NCI-H187 (cell line): Measurements from ENCODE around the gene CAPN15.

ENCODE experiments used
- DNase-seq, 2 experiments: peaks; one replicate each; lab custom pipeline; 2025; lab: John Stamatoyannopoulos, UW

CAPN15 gene

DNA sequence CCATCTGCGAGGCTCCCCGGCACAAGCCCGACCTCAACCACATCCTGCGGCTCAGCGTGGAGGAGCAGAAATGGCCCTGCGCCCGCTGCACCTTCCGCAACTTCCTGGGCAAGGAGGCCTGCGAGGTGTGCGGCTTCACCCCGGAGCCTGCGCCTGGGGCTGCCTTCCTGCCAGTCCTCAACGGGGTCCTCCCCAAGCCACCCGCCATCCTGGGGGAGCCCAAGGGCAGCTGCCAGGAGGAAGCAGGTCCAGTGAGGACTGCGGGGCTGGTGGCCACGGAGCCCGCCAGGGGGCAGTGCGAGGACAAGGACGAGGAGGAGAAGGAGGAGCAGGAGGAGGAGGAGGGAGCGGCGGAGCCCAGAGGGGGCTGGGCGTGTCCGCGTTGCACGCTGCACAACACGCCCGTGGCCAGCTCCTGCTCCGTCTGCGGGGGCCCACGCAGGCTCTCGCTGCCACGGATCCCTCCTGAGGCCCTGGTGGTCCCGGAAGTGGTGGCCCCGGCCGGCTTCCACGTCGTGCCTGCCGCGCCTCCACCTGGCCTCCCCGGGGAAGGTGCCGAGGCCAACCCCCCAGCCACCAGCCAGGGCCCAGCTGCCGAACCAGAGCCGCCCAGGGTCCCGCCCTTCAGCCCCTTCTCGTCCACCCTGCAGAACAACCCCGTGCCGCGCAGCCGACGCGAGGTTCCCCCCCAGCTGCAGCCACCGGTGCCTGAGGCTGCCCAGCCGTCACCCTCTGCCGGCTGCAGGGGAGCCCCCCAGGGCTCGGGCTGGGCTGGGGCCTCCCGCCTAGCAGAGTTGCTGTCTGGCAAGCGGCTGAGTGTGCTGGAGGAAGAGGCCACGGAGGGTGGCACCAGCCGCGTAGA, 19.6 kb downstream of the CAPN15 start:
- peak; percentile 13 to 57 for DNase-seq

DNA sequence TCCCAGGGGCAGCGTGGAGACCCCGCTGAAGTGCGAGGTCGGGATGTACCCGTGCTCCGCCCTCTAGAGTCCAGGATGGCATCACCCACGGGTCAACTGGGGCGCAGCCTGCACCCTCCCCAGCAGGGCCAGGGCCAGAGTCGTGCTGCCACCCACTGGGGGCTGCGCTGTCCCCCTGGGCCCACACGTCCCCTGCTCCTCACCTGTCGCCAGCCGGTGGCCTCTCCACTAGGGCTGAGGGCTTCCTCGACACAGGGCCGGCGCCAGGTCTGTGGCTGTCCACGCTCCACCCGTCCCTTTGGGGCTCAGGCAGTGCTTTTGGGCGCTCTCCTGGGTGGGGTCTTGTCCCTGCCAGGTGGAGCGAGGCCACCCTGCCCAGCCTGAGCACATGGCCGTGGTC, 21.1 kb downstream of the CAPN15 start:
- DNase-seq = no peak

DNA sequence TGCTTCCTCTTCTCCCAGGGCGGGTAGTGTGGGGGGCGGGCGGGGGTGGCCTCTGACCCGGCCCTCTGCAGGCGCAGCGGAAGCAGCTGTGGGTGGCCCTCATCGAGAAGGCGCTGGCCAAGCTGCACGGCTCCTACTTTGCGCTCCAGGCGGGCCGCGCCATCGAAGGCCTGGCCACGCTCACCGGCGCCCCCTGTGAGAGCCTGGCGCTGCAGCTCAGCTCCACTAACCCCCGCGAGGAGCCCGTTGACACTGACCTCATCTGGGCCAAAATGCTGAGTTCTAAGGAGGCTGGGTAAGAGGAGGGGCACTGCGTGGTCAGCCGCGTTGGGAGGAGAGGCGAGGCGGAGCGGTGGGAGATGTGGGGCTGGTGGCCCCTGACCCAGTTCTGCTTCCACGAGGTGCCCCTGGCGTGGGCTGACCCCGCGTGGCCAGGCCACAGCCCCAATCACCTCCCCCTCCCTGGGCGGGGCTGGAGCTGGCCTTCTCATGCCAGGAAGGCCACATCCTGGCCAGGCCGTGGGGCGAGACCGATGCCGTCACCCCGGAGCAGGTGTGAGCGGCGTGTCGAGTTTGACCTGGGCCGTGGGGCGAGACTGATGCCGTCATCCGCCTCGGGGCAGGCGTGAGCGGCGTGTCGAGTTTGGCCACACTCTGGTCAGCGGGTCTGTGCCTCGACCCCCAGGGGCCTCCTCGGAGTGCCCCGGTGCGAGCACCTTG, 22.2 kb downstream of the CAPN15 start:
- no peak for DNase-seq

DNA sequence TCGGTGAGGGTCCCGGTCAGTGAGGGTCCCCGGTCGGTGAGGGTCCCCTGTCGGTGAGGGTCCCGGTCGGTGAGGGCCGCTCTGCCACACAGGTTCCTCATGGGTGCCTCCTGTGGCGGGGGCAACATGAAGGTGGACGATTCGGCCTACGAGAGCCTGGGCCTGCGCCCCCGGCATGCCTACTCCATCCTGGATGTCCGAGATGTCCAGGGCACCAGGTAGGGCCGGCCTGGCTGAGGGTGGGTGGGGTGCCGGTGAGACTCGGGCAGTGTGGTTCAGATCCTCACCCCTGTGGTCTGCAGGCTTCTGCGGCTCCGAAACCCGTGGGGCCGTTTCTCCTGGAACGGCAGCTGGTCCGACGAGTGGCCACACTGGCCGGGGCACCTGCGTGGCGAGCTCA, 23.7 kb downstream of the CAPN15 start:
- no peak for DNase-seq

DNA sequence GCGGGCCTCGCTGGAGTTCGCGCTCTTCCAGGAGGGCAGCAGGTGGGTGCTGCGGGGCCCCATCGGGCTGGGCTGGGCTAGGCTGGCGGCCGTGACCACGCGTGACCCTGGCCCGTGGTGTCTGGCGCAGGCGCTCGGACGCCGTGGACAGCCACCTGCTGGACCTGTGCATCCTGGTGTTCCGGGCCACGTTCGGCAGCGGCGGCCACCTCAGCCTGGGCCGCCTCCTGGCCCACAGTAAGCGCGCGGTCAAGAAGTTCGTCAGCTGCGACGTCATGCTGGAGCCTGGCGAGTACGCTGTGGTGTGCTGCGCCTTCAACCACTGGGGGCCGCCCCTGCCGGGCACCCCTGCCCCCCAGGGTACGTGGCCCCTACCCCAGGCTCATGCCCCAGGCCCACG, 24.7 kb downstream of the CAPN15 start:
- no peak for DNase-seq

DNA sequence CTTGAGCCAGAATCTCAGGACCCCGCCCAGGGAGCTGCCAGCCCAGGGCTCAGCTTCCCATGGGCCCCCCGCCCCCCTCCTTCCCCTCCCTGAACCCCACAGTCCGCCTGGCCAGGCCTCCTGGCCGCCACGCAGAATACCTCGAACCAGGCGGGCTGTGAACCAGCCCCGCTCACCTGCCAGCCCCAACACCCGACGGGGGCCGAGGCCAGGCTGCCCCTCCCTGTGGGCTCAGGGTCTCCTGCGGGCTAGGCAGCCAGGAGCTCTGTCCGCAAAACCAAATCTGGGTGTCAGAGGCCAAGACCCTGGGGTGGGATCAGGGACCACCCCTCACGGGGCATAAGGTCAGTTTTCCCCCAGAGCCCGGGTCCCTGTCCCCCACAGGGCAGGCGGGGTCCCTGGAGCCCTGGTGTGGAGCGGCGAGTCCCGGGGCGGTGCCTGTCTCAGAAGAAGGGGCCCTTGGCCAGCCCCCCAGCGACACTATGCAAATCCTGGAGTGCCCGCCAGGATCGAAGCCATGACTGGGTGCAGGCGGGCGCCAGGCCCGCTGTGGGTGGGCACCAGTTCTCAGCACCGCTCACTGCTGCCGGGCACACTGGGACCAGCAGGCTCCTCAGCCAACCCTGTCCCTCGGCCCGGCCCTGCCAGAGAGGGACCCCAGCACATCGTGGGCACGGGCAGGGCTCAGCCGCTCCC, 26.2 kb downstream of the CAPN15 start:
- no peak for DNase-seq

DNA sequence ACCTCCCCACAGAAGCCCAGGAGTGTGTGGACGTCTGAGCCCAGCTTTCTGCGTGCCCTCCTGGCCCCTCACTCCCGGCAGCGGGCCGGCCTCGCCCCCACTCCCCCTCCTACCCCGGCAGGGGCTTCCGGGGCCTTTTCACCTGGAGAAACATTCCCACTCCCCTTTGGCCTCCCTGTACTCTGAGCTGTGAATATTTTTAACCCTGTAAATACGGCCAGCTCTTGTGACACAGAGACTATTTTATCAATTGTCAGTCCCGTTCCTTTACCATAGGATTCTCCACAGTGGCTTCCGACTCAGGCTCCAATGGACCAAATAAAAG, 26.7 kb downstream of the CAPN15 start:
- no peak for DNase-seq

DNA sequence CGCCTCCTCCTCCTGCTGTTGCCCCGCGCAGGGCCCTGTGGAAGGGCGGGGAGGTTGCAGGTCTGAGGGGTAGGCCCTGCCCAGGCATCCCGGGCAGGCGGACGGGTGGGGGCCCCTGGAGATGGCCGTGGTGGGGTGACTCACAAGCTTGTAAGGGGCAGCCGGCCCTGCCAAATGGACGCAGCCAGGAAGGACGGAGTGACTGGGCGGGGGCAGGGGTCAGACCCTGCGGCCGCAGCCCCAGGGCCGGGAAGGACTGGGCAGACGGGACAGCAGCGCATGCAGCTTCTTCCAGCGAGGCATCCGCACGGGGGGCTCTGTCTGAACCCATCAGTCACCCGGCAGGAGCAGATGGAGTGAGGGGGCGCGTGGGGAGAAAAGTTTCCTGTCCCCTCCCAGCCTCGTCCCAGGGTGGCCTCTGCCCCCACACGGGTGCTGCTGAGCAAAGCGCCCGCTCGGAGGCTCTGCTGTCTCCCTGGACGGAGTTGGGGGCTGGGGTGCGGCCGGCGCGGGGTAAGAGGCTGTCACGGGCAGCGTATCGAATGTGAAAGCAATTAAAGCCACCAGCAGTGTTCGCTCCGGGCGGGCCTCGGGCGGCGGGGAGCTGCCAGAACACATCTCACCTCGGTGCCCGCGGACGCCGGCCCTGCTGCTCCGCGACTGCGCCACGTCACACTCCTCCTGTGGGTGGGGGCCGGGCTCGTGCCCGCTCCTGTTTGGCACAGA, 27.3 kb downstream of the CAPN15 start:
- no peak for DNase-seq

DNA sequence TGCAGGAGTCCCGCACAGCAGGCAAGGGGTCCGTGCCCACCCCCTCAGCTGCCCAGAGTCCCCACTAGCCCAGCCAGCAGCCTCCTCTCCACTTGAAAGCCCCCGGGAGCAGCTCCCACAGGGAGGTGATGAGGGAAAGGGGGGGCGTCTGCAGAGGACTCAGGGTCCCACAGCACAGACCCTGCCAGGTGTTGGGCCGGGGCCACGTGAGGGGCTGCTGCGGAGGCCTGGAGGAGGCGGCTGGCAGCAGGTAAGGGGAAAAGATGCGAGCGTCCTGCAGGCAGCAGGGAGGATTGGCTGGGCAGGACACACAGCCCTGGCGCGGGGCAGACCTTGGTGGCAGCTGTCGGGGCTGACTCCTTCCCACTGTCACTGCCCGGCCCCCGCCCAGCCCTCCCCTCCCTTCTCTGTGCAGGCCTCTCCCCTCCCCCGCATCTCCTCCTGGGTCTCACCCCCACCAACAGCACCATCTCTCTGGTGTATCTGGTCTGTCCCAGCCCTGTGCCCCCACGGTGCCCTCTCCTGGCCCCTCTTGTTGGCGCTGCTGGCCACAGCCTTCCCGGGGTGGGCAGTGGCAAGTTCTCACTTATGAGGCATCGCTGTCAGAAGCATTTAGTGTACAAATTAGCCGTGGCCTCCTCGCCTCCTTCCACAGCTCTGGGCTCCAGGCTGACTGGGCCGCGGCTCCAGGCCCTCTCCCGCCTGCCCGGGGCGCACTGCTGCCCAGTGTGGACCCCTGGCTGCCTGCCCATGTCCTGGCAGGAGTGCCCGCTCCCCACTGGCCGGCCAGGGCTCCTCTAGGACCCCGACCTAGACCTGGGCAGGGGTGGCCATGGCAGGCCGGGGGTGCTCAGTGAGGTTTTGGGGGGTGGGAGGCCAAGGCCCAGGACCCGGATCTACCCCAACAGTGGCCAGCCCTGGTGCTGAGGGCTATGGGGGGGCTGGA, 28.3 kb downstream of the CAPN15 start:
- DNase-seq = no peak

DNA sequence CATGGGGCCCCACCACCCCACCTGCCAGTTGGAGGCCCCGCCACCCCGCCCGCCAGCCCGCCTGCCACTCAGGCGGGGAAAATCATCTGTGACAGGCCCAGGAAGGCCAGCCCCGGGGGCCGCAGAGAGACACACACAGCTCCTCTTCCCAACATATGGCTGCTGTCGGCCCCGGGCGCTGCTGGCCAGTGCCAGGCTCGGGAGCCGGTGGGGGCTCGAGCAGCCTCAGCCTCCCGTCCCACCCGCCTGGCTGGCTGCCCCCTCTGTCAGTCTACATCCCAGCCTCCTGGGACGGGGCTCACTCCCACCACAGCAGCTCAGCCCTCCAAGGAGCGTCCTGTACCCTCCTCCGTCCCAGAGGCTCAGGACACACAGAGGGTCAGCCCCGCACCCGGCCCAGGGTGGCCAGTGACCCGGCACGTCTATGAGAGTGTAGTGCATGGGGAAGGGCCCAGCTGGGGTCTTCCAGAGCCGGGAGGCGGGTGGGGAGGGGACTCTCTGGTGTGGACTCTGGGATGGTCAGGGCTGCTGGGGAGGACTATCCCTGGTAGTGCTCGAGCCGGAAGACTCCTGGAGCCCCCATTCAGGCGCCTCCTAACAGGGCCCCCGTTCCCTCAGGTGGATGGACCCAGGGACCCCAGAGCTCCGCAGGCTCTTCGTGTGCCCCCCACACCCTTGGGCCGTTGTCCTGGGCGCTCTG, 29.1 kb downstream of the CAPN15 start:
- DNase-seq = no peak

DNA sequence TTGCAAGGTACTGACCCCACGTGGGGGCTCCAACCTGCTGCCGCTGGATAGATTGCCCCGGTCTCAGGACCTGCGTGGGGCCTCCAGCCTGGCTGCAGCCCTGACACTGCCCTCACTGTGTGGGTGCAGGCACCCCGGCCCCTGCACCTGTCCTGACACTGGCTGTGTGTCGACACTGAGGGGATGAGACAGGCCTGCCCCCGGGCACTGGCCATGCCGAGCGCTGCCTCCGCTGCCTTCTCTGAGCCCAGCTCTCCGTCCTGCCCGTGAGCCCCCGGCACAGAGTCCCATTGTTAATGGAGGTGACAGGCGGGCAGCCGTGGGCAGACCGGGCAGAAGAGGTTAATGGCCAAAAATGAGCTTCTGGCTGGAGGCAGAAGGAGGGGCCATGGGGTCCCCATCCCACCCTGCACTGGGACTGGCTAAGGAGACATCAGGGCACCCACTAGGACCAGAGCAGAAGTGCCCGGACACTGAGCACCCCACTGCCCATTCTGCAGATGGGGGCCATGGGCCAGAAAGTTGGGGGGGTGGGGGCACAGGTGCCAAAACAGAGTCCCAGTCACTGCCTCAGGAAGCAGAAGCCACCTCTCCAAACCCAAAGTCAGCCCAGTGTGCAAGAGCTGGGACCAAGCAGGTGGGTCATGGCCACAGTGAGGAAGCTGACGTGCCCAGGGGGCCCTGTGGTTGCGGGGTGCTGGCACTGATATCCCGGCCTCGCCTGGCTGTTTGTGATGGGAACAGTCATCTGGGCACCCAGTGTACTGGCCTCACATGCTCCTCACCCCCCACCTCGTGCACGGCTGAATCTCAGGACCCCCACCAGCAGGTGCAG, 30.2 kb downstream of the CAPN15 start:
- DNase-seq = no peak

DNA sequence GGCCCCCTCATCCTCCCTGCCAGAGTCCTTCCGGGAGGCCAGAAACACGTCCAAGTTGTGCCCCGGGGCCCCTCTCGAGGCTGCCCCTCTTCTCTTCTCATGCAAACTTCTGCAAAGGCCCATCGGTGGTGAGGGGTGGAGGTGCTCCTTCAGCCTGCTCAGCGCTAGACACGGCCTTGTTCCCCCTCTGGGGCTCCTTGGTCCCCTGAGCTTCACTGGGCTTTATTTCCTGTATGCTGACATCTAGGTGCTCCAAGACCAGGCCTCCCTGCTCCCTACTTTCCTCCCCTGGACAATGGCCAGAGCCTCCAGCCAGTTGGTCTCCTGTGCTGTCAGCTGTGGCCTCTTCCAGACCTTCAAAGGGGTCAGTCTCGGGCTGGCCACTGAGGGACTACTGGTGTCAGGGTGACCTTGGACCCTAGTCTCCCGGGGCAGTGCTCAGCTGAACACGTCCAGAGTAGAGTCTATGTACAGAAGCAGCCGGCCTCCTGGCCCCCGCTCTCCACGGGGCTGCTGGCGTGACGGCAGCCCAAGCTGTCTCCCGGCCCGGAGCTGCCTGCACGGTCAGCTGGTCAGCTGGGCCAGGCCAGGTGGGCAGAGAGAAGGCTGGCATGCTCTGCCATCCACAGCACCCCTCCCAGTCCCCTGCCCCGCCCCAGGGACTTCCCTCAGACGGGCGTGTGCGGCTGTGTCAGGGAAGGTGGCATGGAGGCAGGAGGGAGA, 30.9 kb downstream of the CAPN15 start:
- DNase-seq = no peak

DNA sequence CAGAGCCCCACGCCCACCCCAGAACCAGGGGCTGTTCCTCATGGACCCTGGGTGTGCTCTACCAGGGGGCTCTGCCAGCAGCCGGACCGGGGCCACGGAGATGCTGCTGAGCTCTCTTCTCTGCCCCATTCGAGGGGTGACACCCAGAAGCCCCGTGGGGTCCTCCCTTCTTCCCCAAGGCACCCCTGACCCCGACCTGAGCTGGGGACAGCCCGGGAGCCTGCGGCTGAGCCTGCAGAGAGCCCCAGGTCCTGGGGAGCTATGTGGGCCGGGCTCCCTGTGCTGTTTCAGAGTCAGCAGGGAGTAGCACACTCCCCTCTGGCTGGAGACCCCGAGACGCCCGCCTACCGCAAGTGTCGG, 31.5 kb downstream of the CAPN15 start:
- no peak for DNase-seq

DNA sequence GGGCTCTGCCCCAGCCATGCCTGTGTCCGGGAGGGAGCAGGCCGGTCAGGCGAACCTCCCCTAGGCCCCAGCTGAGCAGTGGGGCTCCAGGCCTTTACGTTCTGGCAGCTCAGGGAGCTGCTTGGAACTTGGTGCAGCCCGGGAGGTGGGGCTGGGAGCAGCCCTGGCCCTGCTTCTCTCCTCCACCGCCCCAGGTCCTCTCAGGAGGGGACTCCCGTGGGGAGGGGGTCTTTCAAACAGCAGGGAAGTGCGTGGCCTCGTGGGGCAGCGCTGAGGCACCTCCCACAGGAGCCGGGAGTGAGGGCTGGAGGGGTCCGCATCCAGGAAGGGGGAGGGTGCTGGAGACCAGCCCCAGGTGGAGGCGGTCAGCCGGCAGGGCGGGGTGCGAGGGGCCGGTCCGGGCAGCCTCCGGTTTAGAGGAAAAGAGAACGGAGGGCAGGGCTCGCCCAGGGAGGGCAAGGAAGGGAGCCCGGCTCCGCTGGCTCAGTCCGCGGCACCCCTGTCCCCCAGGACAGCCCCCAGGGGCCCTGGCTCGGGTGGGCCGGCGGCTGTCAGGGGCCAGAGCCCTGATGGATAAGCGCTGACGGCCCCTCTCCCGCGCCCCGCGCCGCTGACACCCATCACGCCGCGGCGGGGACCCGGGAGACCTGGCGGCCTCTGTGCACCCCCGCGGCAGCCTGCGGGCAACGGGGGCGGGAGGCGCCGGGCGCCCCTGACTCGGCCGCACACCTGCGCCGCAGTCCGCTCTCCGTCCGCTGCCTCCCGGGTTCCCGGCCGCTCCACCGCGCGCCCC, 32.1 kb downstream of the CAPN15 start:
- no peak for DNase-seq

DNA sequence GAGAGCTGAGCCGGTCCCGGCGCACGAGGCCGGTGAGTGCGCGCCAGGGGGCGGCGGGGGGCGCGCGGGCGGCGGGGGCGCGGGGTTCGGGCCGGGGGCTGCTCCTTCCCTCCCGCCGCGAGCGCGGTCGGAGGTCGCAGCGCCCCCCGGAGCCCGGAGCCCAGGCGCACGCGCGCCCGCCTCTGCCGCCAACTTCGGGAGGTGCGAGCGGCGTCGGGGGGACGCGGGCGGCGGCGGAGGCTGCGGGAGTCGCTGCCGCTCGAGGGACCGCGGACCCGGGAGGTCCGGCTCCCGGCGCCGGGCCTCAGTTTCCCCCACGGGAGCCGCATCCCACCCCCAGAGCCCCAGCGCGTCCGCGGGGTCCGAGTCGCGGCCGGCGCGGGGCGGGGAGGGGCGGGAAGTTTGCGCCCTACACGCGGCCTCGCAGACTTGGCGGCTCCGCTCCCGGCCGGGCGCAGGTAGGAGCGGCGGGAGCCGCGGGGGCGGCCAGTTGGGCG, 32.7 kb downstream of the CAPN15 start, which contains the start of gene PRR35:
Gene PRR35, plus strand, starts transcription at position 191 of the 497 bp plus-strand sequence. CDS start 2,901 bp downstream, outside the sequence.
- no peak for DNase-seq

DNA sequence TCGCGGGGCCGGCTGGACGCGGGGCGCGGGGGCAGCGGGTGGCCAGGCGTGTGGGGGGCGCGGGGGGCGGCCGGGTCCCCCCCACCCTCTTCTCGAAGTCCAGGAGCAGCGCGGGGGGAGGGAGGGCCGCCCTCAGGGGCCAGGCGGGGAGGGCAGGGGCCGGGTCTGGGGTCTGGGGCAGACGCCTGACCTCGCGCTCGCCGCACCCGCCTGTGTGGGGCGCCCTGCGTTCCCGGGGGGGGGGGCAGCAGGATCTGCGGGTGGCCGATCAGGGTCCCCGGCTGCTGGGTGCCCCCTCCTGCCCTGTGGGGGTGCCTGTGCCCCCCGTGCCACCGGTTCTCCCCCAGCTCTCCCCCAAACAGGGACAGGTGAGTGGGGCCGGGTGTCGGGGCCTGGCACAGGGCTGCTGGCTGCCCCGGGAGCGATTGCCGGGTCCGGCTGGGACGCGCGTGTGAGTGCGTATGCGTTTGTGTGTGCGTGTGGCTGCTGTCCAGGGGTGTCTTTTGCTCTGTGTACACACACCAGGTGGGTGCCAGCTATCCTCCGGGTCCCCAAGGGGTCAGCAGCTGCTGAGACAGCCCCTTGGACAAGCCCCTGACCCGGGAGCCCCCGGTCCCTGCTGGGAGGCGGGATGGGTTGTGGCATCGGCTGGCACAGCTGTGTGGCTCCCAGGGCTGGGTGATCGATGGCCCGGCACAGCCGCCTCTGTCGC, 33.3 kb downstream of the CAPN15 start:
- no peak for DNase-seq

DNA sequence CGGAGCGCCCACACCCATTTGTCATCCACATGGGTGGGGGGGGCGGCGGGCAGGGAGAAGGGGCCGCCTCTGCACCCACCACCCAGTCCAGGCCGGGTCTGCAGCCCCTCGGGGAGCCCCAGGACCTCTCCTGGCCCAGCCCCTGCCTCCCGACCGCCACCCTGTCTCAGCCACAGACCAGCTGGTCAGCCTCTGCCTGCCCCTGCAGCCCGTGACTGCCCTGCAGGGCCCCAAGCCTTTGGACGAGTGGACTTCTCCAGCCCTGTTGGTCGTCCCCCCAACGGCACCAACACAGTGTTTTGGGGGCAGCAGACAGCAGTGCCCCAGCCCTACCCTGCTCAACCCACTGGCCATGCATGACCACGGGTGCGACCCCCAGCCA, 33.9 kb downstream of the CAPN15 start:
- no peak for DNase-seq
